IPS-18a (cell line): ENCODE results near the gene SH2D7.
"Not testable (repeated sequence)": the region's sequence is repeated elsewhere in the genome, so short reads cannot be mapped to it uniquely, and the experiment has no call there.

Experiments used
- H3K27ac ChIP-seq: one replicate; pipeline ENCODE4 v1.5.1; 2013; ENCODE audit warnings: low read length
- H3K27me3 ChIP-seq: one replicate; pipeline ENCODE4 v1.6.1; 2013; ENCODE audit warnings: mild to moderate bottlenecking, low read length; ENCODE audit not compliant: control insufficient read depth, insufficient read depth
- H3K36me3 ChIP-seq: one replicate; pipeline ENCODE4 v1.6.1; 2013; ENCODE audit warnings: low read depth, low read length; ENCODE audit not compliant: control insufficient read depth
- H3K4me1 ChIP-seq: one replicate; pipeline ENCODE4 v1.6.1; 2013; ENCODE audit warnings: low read depth, low read length; ENCODE audit not compliant: control insufficient read depth
- H3K4me3 ChIP-seq: one replicate; pipeline ENCODE4 v1.5.1; 2013; ENCODE audit warnings: low read length
- H3K9ac ChIP-seq: one replicate; pipeline ENCODE4 v1.6.1; 2013; ENCODE audit warnings: mild to moderate bottlenecking, low read length, moderate library complexity
- H3K9me3 ChIP-seq: one replicate; pipeline ENCODE4 v1.6.1; 2013; ENCODE audit warnings: low read depth, low read length; ENCODE audit not compliant: control insufficient read depth

The SH2D7 gene

DNA sequence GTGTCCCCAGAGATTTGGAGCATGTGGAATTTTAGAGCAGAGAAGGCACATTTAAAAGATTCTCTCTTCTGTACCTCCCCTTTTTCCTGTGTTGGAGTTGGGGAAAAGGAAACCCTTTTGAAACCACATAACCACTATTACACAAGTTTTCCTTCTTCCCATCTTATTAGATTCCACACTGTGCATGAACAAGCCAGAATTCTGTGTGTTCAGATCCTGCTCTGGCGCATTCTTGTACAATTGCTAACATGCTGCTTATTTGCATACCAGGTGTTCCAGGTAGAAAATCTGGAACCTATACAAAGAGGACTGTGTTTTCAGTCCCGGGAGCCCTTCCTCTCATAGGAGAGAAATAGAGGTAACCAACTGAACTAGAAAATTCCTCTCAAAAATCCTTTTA is 41.4 kb downstream of the SH2D7 start:
- H3K4me3 ChIP-seq, result no peak overlapping the region
- no peaks in the 10 kb centered on the region for H3K27me3 ChIP-seq
- H3K9ac ChIP-seq, result no peak overlapping the region
- no peaks in the 10 kb centered on the region for H3K9me3 ChIP-seq
- H3K27ac ChIP-seq, result no peak overlapping the region
- no peaks in the 10 kb centered on the region for H3K36me3 ChIP-seq
- H3K4me1 ChIP-seq, result no peaks in the 10 kb centered on the region

GRCh38 chr15:78139578-78139977 is 47.2 kb downstream of the SH2D7 start:
- no peaks in the 10 kb centered on the region for H3K4me1 ChIP-seq
- H3K27me3 ChIP-seq, result no peaks in the 10 kb centered on the region
- no peak overlapping the region for H3K27ac ChIP-seq
- H3K9ac ChIP-seq, result no peak overlapping the region
- no peaks in the 10 kb centered on the region for H3K9me3 ChIP-seq
- no peak overlapping the region for H3K4me3 ChIP-seq
- H3K36me3 ChIP-seq, result no peaks in the 10 kb centered on the region

DNA sequence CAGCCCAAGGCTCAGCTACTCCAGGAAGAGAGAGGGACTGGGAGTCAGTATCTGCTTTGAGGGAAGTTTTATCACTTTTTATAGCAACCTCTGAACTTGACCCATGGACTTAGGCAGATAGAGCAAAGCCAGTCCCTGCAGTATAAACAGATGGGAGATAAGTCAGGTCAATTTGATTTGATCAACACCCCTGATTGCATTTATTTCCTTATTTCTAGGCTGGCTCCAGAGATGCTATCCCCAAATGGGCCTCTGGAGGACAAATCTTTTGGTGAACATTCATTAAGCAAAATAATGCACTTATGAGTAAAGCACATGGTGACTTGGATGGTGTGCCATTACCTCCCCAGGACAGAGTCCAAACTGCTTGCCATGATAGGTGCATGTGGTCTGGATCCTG is 47.9 kb downstream of the SH2D7 start:
- Histone ChIP-seq H3K27me3 (no peaks in the 10 kb centered on the region), H3K9ac (no peak overlapping the region)

DNA sequence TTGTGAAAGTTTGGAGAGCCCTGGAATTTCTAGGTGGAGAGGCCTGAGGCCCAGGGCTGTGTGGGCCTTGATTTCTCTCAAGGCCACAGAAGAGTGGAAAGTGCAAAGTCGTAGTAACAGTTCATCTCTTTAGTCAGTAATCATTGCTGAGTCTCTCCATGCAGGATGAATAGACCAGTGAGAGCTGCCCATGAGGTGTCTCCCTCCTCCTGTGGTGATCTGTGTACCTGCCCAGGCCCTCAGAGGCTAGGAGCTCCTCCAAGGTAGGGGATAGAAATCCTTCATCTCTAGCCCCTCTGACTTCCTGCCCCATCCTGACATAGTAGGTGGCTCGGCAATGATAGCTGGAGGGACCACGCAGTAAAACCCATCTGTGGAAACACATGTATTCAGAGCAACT is 50.0 kb downstream of the SH2D7 start:
- H3K4me1 ChIP-seq, result no peaks in the 10 kb centered on the region
- H3K9ac ChIP-seq, result no peak overlapping the region
- H3K4me3 ChIP-seq, result no peak overlapping the region
- no peaks in the 10 kb centered on the region for H3K36me3 ChIP-seq
- no peaks in the 10 kb centered on the region for H3K27me3 ChIP-seq
- H3K9me3 ChIP-seq, result no peaks in the 10 kb centered on the region
- H3K27ac ChIP-seq, result no peak overlapping the region

More for the DNA sequence above, 47.9 kb downstream of the SH2D7 start:
- Histone ChIP-seq H3K4me3 (no peak overlapping the region), H3K27ac (no peak overlapping the region), H3K4me1 (no peaks in the 10 kb centered on the region), H3K36me3 (no peaks in the 10 kb centered on the region), H3K9me3 (no peaks in the 10 kb centered on the region)

DNA sequence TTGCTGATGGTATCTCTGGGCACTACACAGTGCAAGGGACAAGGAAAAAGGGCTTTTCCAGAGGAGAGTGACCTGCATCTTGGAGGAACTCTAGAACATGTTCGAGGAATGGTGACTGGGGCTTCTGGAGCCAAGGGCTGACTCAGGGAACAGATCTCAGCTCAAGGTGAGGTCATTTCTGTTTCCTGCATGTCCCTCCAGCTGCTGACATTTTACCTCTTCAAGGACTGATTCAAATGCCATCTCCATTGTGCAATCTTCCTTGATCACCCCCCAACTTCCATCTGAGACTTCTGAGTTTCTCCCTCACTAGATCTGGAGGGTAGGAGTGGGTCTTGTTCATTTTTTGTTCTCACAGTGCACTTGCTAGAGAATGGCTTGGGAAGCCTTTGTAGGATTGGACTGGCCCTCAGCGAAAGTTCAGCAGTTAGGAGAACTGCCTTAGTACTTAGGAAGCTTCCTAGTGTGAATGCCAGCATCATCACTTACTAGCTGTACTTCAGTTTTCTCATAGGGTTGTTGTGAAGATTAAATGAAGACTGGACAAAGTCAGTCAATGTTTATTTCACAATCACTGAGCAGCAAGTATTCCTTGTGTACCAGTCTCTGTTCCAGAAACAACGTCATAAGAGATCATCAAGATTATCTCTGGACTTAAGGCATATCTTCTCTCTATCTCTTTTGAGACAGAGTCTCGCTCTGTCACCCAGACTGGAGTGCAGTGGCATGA is 54.2 kb downstream of the SH2D7 start:
- Histone ChIP-seq H3K4me3 (no peak overlapping the region), H3K9me3 (no peaks in the 10 kb centered on the region), H3K9ac (no peak overlapping the region), H3K4me1 (peaks cover 10% of the 10 kb centered on the region), H3K27me3 (peaks cover 13% of the 10 kb centered on the region), H3K36me3 (no peaks in the 10 kb centered on the region), H3K27ac (no peak overlapping the region)

DNA sequence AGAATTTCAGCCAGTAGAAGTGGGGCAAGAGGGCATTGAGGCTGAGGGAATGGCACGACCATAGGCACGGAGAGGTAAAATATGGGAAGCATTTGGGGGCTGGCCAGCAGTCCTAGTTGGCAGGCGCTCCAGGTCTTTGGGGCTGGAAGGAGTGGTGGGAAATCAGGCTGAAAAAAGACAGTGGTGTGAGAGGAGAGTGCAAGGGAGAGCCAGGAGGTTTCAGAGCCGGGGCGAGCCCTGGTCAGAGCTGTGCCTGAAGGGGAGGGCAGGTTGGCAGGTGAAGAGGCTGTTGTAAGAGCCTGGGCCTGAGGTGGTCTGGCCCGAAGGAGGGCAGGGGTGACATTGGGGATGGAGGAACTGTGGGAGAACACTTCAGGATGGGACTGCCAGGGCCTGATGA is 55.2 kb downstream of the SH2D7 start:
- peaks cover 10% of the 10 kb centered on the region for H3K4me1 ChIP-seq
- peaks cover 13% of the 10 kb centered on the region for H3K27me3 ChIP-seq
- no peak overlapping the region for H3K9ac ChIP-seq
- H3K9me3 ChIP-seq, result no peaks in the 10 kb centered on the region
- no peak overlapping the region for H3K27ac ChIP-seq
- no peaks in the 10 kb centered on the region for H3K36me3 ChIP-seq
- H3K4me3 ChIP-seq, result no peak overlapping the region

DNA sequence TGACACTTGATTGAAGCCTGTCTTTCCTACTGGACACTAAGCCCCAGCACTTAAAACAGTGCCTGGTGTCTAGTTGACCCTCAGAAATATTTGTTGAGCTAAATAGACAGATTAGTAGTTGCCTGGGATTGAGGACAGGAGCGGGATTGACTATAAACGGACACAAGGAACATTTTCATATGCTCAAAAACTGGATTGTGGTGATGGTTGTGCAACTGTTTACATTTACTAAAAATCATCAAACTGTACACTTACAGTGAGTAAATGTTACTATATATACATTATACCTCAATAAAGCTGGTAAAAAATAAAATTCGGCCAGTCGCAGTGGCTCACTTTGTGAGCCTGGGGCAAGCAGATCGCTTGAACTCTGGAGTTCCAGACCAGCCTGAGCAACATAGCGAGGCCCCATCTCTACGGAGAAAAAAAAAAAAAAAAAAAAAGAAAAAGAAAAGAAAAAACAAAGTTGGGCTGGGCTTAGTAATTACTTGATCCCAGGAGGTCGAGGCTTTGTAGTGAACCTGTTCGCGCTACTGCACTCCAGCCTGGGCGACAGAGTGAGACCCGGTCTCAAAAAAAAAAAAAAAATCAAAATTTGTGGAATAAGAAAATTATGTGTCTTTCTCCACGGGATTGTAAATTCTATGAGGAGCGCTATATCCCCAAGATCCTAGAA is 56.2 kb downstream of the SH2D7 start:
- Histone ChIP-seq H3K4me1 (peaks cover 10% of the 10 kb centered on the region), H3K36me3 (no peaks in the 10 kb centered on the region), H3K9ac (peak overlapping the region; percentile 67), H3K9me3 (no peaks in the 10 kb centered on the region), H3K4me3 (peak overlapping the region; percentile 89), H3K27ac (no peak overlapping the region), H3K27me3 (peaks cover 13% of the 10 kb centered on the region)

GRCh38 chr15:78149068-78149804 is 56.9 kb downstream of the SH2D7 start, which contains the start of gene IDH3A:
Gene IDH3A, plus strand, starts transcription at chr15:78149362. Its CDS starts 42 bp downstream, at chr15:78149404.
- H3K27ac ChIP-seq, result no peak within 1 kb of the TSS
- H3K36me3 ChIP-seq, result no peaks in the 10 kb centered on the region
- peak within 1 kb of the TSS; percentile 89 for H3K4me3 ChIP-seq
- H3K9ac ChIP-seq, result peak within 1 kb of the TSS; percentile 67
- peaks cover 10% of the 10 kb centered on the region for H3K4me1 ChIP-seq
- H3K9me3 ChIP-seq, result no peaks in the 10 kb centered on the region
- H3K27me3 ChIP-seq, result peaks cover 13% of the 10 kb centered on the region

GRCh38 chr15:78149805-78150751 is 57.7 kb downstream of the SH2D7 start:
- no peak overlapping the region for H3K27ac ChIP-seq
- peak overlapping the region; percentile 61 for H3K9ac ChIP-seq
- no peaks in the 10 kb centered on the region for H3K9me3 ChIP-seq
- peaks cover 13% of the 10 kb centered on the region for H3K27me3 ChIP-seq
- H3K4me3 ChIP-seq, result peak overlapping the region; percentile 89
- H3K4me1 ChIP-seq, result peaks cover 10% of the 10 kb centered on the region
- H3K36me3 ChIP-seq, result no peaks in the 10 kb centered on the region

GRCh38 chr15:78151075-78151474 is 58.7 kb downstream of the SH2D7 start:
- H3K27me3 ChIP-seq, result peaks cover 13% of the 10 kb centered on the region
- H3K36me3 ChIP-seq, H3K9me3 ChIP-seq, H3K27ac ChIP-seq, H3K4me3 ChIP-seq, H3K9ac ChIP-seq: not testable (repeated sequence)
- H3K4me1 ChIP-seq, result peaks cover 15% of the 10 kb centered on the region
